MM.1S (cell line): ENCODE measurements around the gene GXYLT1.

Source experiments
- DNase-seq: peaks from one replicate; pipeline ENCODE4 v3.0.0-alpha.2; 2015
- H2AFZ ChIP-seq: fragments of 300-600 bp; sonication (generic); 2 replicates; pipeline ENCODE4 v1.6.0; 2016; ENCODE audit warnings: antibody characterized with exemption, low read length
- H3F3A ChIP-seq: fragments of 300-600 bp; sonication (generic); 2 replicates; pipeline ENCODE4 v1.6.1; 2016; ENCODE audit warnings: mild to moderate bottlenecking, antibody characterized with exemption, low read length, moderate library complexity, mixed read lengths; ENCODE audit not compliant: insufficient read depth
- H3K27ac ChIP-seq: fragments of 300-600 bp; sonication (generic); 2 replicates; pipeline ENCODE4 v1.5.1; 2016; ENCODE audit warnings: mild to moderate bottlenecking, low read length
- H3K27me3 ChIP-seq: fragments of 300-600 bp; sonication (generic); replicated peaks from 2 replicates; pipeline ENCODE4 v1.6.0; 2016; ENCODE audit warnings: low read length; ENCODE audit not compliant: insufficient read depth
- H3K36me3 ChIP-seq: fragments of 300-600 bp; sonication (generic); replicated peaks from 2 replicates; pipeline ENCODE4 v1.6.1; 2016; ENCODE audit warnings: mild to moderate bottlenecking, low read length, mixed read lengths; ENCODE audit not compliant: insufficient read depth
- H3K4me1 ChIP-seq: fragments of 300-600 bp; sonication (generic); 2 replicates; pipeline ENCODE4 v1.6.1; 2016; ENCODE audit warnings: low read length, mixed read lengths
- H3K4me2 ChIP-seq: fragments of 300-600 bp; sonication (generic); 2 replicates; pipeline ENCODE4 v1.6.0; 2016; ENCODE audit warnings: low read depth, low read length
- H3K4me3 ChIP-seq: fragments of 300-600 bp; sonication (generic); 2 replicates; pipeline ENCODE4 v1.5.1; 2016; ENCODE audit warnings: low read length, mixed read lengths
- H3K79me2 ChIP-seq: fragments of 300-600 bp; sonication (generic); 2 replicates; pipeline ENCODE4 v1.6.1; 2016; ENCODE audit warnings: mixed run types, low read length, mixed read lengths
- H3K9ac ChIP-seq: fragments of 300-600 bp; sonication (generic); 2 replicates; pipeline ENCODE4 v1.6.1; 2016; ENCODE audit warnings: low read length, mixed read lengths
- H3K9me2 ChIP-seq: fragments of 300-600 bp; sonication (generic); replicated peaks from 2 replicates; pipeline ENCODE4 v1.6.1; 2016; ENCODE audit warnings: mild to moderate bottlenecking, low read length, mixed read lengths; ENCODE audit not compliant: insufficient read depth
- H3K9me3 ChIP-seq: fragments of 300-600 bp; sonication (generic); replicated peaks from 2 replicates; pipeline ENCODE4 v1.6.1; 2016; ENCODE audit warnings: mild to moderate bottlenecking, low read length, mixed read lengths; ENCODE audit not compliant: insufficient read depth
- H4K20me1 ChIP-seq: fragments of 300-600 bp; sonication (generic); 2 replicates; pipeline ENCODE4 v1.6.1; 2016; ENCODE audit warnings: mild to moderate bottlenecking, low read length, moderate library complexity, mixed read lengths; ENCODE audit not compliant: insufficient read depth
- EZH2 ChIP-seq: fragments of 300-600 bp; sonication (generic); optimal IDR thresholded peaks from 2 replicates; pipeline ENCODE3; 2017; ENCODE audit warnings: low read depth, mild to moderate bottlenecking, antibody characterized with exemption, low read length, mixed read lengths
- EZH2phosphoT487 ChIP-seq: fragments of 300-600 bp; sonication (generic); IDR thresholded peaks from 2 replicates; pipeline ENCODE4 v1.6.1; 2018; ENCODE audit warnings: antibody characterized with exemption, low read length
- TF ChIP-seq, protein P1 (sequence below): fragments of 300-600 bp; sonication (generic); IDR thresholded peaks from 2 replicates; pipeline ENCODE4 v1.5.1; 2016; ENCODE audit warnings: antibody characterized with exemption, low read length, mixed read lengths

The GXYLT1 gene

DNA sequence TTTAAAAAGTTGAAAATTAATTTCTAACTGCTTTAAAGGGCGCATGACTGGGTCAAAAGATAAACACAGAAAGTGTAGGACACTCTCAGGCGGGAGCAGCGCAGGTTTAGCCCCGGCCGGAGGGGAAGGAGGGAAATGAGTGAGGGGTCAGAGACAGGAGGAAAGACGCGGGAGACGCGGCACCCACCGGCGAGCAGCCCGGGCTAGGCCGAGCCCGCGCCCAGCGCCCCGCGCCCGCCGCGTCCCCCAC is 591 bp downstream of the GXYLT1 start:
- Histone ChIP-seq H3K9me2 (no peaks in the 10 kb centered on the region), H3K4me1 (no peaks in the 10 kb centered on the region; the same call in 1 of the 2 replicates), H3K4me2 (peak overlapping the region; percentile 93), H3K4me3 (peak overlapping the region; percentile 78), H3K27ac (peak overlapping the region; percentile 22; the same call in 1 of the 2 replicates), H3K9me3 (no peaks in the 10 kb centered on the region), H3K36me3 (no peaks in the 10 kb centered on the region), H3K79me2 (peaks cover 47% of the 10 kb centered on the region), H3K9ac (peak overlapping the region; percentile 60), H2AFZ (peak overlapping the region; percentile 66), H3K27me3 (no peaks in the 10 kb centered on the region), H4K20me1 (no peaks in the 10 kb centered on the region), H3F3A (peaks cover 11% of the 10 kb centered on the region; the same call in 1 of the 2 replicates)
- TF ChIP-seq, protein P1, sequence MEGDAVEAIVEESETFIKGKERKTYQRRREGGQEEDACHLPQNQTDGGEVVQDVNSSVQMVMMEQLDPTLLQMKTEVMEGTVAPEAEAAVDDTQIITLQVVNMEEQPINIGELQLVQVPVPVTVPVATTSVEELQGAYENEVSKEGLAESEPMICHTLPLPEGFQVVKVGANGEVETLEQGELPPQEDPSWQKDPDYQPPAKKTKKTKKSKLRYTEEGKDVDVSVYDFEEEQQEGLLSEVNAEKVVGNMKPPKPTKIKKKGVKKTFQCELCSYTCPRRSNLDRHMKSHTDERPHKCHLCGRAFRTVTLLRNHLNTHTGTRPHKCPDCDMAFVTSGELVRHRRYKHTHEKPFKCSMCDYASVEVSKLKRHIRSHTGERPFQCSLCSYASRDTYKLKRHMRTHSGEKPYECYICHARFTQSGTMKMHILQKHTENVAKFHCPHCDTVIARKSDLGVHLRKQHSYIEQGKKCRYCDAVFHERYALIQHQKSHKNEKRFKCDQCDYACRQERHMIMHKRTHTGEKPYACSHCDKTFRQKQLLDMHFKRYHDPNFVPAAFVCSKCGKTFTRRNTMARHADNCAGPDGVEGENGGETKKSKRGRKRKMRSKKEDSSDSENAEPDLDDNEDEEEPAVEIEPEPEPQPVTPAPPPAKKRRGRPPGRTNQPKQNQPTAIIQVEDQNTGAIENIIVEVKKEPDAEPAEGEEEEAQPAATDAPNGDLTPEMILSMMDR: no peak
- TF ChIP-seq EZH2 (no peak), EZH2phosphoT487 (no peak)
- no peak for DNase-seq

DNA sequence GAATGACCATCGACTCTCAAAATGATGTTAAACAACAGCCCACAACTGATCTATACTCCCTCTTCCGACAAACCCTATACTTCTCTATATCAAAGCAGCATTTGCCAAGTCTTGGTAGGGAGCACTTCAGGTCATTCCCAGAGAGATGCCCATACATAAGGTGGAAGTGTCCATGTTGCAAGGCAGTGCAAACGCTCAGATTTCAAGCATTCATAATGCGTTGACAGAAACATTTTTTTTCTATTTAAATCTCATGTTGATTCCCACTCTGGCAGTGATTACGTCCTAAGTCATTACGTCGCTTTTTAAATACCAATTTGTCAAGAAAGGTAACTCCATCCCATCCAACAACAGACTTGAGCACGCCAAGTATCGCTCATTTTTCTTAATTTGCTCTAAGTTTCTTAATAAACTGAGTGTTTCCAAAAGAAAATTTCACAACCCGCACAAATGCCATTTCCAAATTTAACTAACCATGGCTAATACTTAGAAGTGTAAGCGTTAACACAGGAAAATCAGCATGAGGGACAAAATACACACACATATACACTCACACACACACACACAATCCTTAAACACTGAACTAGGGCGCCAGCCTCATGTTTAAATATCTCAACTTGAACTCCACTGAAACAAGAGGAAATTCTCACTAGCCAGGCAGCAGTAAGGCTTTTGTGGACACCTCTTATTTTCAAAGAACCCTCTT is 1.1 kb downstream of the GXYLT1 start:
- peak overlapping the region; percentile 93 for H3K4me2 ChIP-seq
- no peaks in the 10 kb centered on the region for H3K27me3 ChIP-seq
- peak overlapping the region; percentile 22; the same call in 1 of the 2 replicates for H3K27ac ChIP-seq
- H2AFZ ChIP-seq: peak overlapping the region; percentile 66
- peak overlapping the region; percentile 78 for H3K4me3 ChIP-seq
- no peaks in the 10 kb centered on the region; the same call in 1 of the 2 replicates for H3K4me1 ChIP-seq
- H3K79me2 ChIP-seq: peaks cover 52% of the 10 kb centered on the region
- H3K9me3 ChIP-seq: no peaks in the 10 kb centered on the region
- peak; percentile 31 for DNase-seq
- H3K9me2 ChIP-seq: no peaks in the 10 kb centered on the region
- peak overlapping the region; percentile 60 for H3K9ac ChIP-seq
- peaks cover 11% of the 10 kb centered on the region; the same call in 1 of the 2 replicates for H3F3A ChIP-seq
- TF ChIP-seq, protein P1: no peak
- TF ChIP-seq EZH2phosphoT487: no peak
- TF ChIP-seq EZH2: no peak
- H4K20me1 ChIP-seq: no peaks in the 10 kb centered on the region
- H3K36me3 ChIP-seq: no peaks in the 10 kb centered on the region

DNA sequence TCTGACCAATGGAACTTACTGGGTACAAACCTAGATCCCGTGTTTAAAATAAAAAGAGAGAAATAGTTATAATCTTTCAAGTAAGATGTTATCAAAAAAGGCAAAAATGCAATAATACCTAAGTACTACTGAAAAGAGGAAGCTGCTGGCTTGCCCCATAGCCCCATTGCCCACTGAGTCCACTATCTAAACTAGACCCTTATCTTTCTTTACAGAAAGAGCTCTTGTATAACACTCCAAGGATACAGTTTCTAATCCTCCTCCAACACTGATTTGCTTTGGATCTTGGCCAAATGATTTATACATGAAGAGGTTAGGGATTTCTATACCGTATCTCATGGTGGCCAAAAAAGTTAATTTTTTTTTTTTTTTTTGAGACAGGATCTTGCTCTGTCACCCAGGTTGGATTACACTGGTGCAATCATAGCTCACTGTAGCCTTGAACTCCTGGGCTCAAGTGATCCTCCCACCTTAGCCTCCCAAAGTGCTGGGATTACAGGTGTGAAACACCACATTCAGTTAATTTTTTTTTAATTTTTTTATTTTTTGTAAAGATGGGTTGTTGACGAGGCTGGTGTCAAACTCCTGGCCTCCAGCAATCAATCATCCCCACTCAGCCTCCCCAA is 2.6 kb downstream of the GXYLT1 start:
- no peak overlapping the region for H3K4me2 ChIP-seq
- no peak overlapping the region for H3K27ac ChIP-seq
- peaks cover 67% of the 10 kb centered on the region for H3K79me2 ChIP-seq
- no peaks in the 10 kb centered on the region for H4K20me1 ChIP-seq
- H3K36me3 ChIP-seq: no peaks in the 10 kb centered on the region
- no peak overlapping the region for H3K9ac ChIP-seq
- H3K4me1 ChIP-seq: no peaks in the 10 kb centered on the region; the same call in 1 of the 2 replicates
- TF ChIP-seq EZH2phosphoT487 (no peak), EZH2 (no peak)
- TF ChIP-seq, protein P1: no peak
- no peak for DNase-seq
- no peaks in the 10 kb centered on the region for H3K27me3 ChIP-seq
- no peak overlapping the region for H2AFZ ChIP-seq
- peaks cover 11% of the 10 kb centered on the region; the same call in 1 of the 2 replicates for H3F3A ChIP-seq
- H3K9me3 ChIP-seq: no peaks in the 10 kb centered on the region
- no peak overlapping the region for H3K4me3 ChIP-seq
- H3K9me2 ChIP-seq: no peaks in the 10 kb centered on the region
